Neutrophil (primary cell): ENCODE measurements around the gene IMPA2.
A peak's percentile ranks its signal among the peaks of the same experiment; 100 is the strongest.

ENCODE experiments used
- H3K27ac ChIP-seq: fragments of 200-600 bp; sonication (generic); 2 replicates; pipeline ENCODE4 v1.5.1; 2016; ENCODE audit warnings: mild to moderate bottlenecking, moderate library complexity
- H3K27me3 ChIP-seq: fragments of 200-600 bp; sonication (generic); 2 replicates; pipeline ENCODE4 v1.6.0; 2016; ENCODE audit warnings: mild to moderate bottlenecking
- H3K36me3 ChIP-seq: fragments of 200-600 bp; sonication (generic); 2 replicates; pipeline ENCODE4 v1.5.1; 2017
- H3K4me1 ChIP-seq, 2 experiments: fragments of 200-600 bp in 1 of 2; sonication (generic) in 1 of 2; 1 replicate in 1 of 2; 2 replicates in 1 of 2; pipeline versions ENCODE4 v1.5.1 to v1.6.1; 2013 to 2016; ENCODE audit warnings: low read depth in 1 of 2, low read length in 1 of 2, mild to moderate bottlenecking in 1 of 2, moderate library complexity in 1 of 2; ENCODE audit not compliant: control insufficient read depth in 1 of 2, insufficient read depth in 1 of 2
- H3K4me3 ChIP-seq, 2 experiments: fragments of 200-600 bp in 1 of 2; sonication (generic) in 1 of 2; 1 replicate in 1 of 2; 2 replicates in 1 of 2; pipeline ENCODE4 v1.5.1; 2013 to 2016; ENCODE audit warnings: low read depth in 1 of 2, low read length in 1 of 2, mild to moderate bottlenecking in 1 of 2, moderate library complexity in 1 of 2
- H3K9me3 ChIP-seq: fragments of 200-600 bp; sonication (generic); 2 replicates; pipeline ENCODE4 v1.5.1; 2016
- TF ChIP-seq, protein P1 (sequence below): fragments of 200-600 bp; sonication (generic); IDR thresholded peaks from 2 replicates; pipeline ENCODE4 v1.5.1; 2016; ENCODE audit warnings: antibody characterized with exemption

Gene IMPA2

DNA sequence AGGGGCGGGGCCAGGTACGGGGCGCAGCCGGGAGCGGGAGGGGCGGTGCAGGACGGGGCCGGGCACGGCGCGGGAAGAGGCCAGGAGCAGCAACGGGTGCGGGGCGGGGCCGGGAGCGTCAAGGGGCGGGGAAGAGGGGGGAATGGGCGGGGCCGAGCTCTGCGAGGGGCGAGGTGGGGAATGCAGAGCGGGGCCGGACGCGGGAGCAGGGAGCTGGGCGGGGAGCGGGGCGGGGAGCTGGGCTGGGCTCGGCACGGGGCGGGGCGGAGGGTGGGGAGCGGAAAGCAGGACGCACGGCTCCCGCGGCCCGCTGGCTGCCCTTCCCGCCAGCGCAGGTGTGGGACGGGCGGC, at the start of gene IMPA2:
Gene IMPA2, plus strand, starts transcription at position 316 of the 351 bp plus-strand sequence. CDS start 163 bp downstream, outside the sequence.
- Histone ChIP-seq H3K4me1 (peaks cover 58 to 60% of the 10 kb centered on the region in 2 experiments), H3K36me3 (no peaks in the 10 kb centered on the region), H3K27me3 (no peaks in the 10 kb centered on the region), H3K9me3 (no peaks in the 10 kb centered on the region), H3K4me3 (peak within 1 kb of the TSS; percentile 76 to 99), H3K27ac (peak within 1 kb of the TSS; percentile 89)
- TF ChIP-seq, protein P1, sequence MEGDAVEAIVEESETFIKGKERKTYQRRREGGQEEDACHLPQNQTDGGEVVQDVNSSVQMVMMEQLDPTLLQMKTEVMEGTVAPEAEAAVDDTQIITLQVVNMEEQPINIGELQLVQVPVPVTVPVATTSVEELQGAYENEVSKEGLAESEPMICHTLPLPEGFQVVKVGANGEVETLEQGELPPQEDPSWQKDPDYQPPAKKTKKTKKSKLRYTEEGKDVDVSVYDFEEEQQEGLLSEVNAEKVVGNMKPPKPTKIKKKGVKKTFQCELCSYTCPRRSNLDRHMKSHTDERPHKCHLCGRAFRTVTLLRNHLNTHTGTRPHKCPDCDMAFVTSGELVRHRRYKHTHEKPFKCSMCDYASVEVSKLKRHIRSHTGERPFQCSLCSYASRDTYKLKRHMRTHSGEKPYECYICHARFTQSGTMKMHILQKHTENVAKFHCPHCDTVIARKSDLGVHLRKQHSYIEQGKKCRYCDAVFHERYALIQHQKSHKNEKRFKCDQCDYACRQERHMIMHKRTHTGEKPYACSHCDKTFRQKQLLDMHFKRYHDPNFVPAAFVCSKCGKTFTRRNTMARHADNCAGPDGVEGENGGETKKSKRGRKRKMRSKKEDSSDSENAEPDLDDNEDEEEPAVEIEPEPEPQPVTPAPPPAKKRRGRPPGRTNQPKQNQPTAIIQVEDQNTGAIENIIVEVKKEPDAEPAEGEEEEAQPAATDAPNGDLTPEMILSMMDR = no peak

DNA sequence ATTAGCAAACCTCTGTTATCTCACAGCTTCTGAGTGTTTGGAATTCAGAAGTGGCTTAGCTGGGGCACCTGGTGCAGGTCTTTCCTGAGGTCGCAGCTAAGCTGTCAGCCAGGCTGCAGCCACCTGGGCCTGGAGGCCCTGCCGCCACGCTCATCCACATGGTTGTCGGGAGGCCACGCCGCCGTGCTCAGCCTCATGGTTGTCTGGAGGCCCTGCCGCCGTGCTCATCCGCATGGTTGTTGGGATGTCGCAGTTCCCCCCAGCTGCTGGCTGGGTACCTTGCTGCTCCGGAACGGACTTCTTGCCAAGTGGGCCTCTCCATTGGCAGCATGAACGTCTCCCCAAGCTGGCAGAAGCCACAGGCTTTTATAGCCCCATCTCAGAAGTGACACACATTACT, 48.9 kb upstream of the IMPA2 start:
- H3K27ac ChIP-seq = no peak overlapping the region
- peaks cover 9 to 12% of the 10 kb centered on the region in 2 experiments for H3K4me1 ChIP-seq
- H3K9me3 ChIP-seq = no peaks in the 10 kb centered on the region
- no peak overlapping the region for H3K4me3 ChIP-seq
- TF ChIP-seq, protein P1 = no peak
- H3K36me3 ChIP-seq = no peaks in the 10 kb centered on the region
- no peaks in the 10 kb centered on the region for H3K27me3 ChIP-seq

DNA sequence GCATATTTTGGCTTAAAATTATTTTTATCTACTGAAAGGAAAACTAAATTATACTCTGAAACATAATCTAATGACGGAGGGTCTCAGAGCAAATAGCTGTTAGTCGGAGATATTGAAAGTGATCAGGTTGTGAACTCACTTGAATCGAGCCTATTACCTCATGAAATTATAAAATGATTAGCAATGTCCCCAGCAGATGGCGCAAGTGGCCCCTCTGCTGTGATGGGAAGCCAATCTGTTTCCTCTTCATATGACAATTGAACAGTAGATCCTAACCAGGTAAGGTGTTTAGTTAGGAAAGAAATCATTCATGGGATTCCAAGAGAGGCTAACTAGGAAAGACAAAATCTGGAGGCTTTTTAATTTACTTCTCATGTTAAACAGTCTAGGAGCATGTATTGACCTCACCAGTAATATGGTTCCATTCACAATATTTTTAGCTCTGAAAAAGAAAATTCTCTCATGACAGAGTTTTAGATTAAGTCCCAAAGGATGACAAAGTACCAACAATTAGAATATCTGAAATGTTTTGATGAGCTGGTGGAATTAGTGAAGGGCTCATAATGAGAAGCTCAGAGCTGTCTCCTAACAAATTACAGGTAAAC, 43.3 kb upstream of the IMPA2 start:
- Histone ChIP-seq H3K4me1 (peaks cover 18% of the 10 kb centered on the region in 2 experiments), H3K27ac (peak overlapping the region; percentile 51), H3K9me3 (no peaks in the 10 kb centered on the region), H3K27me3 (no peaks in the 10 kb centered on the region), H3K36me3 (no peaks in the 10 kb centered on the region), H3K4me3 (no peak overlapping the region)
- TF ChIP-seq, protein P1 = peak; percentile 71

DNA sequence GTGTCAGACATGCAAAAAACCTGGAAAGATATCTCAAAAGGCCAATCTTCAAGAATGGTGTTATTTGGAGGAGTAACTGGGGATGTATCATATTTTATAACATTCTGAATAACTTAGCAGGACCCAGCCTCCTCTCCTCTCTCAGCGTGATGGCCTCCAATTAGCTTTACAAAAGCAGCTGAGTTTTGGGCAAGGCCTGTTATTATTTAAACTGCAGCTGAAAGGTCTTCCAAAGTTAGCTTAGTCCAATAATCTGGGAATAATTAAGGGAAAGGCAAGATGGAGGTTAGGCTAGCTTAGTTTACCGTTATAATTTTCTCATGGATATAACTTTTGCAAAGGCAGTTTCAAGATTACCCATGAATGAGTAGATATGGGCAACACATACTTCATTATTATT, 40.4 kb upstream of the IMPA2 start:
- TF ChIP-seq, protein P1 = no peak
- no peak overlapping the region for H3K4me3 ChIP-seq

DNA sequence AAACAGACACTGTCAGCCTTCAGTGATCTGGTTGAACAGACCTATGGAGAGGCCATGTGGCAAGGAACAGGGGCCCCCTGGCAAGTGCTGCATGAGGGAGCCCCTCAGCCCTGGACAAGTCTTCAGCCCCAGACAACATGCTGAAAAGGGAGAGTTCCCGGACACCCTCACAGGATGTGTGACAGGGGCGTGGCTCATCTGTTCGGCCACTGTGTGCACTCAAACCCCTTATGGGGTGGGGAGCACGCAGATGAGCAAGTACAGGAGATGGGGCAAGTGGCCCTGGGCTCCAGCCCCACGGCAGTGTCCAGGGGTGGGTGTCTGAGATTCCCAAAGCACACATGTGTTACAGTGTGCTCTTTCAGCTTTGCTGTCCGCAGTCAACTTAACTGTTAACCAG, 37.8 kb upstream of the IMPA2 start:
- TF ChIP-seq, protein P1 = no peak
- no peak overlapping the region for H3K4me3 ChIP-seq
- no peak overlapping the region for H3K27ac ChIP-seq
- H3K27me3 ChIP-seq = no peaks in the 10 kb centered on the region
- no peaks in the 10 kb centered on the region for H3K9me3 ChIP-seq
- no peaks in the 10 kb centered on the region for H3K36me3 ChIP-seq
- H3K4me1 ChIP-seq = peaks cover 20 to 21% of the 10 kb centered on the region in 2 experiments

More for the DNA sequence above, 40.4 kb upstream of the IMPA2 start:
- Histone ChIP-seq H3K36me3 (no peaks in the 10 kb centered on the region), H3K27me3 (no peaks in the 10 kb centered on the region), H3K4me1 (peaks cover 15 to 18% of the 10 kb centered on the region in 2 experiments), H3K9me3 (no peaks in the 10 kb centered on the region), H3K27ac (no peak overlapping the region)
